GM18511 (cell line): ENCODE data around the gene ROBO2.
"Not testable (repeated sequence)": the region's sequence is repeated elsewhere in the genome, so short reads cannot be mapped to it uniquely, and the experiment has no call there.

Experiments used
- ATAC-seq: cut with Tn5 transposase; IDR thresholded peaks from one replicate; pipeline ENCODE4 v1.9.1; 2021; ENCODE audit warnings: mild to moderate bottlenecking, moderate library complexity; ENCODE audit not compliant: unreplicated experiment

ROBO2 gene

DNA sequence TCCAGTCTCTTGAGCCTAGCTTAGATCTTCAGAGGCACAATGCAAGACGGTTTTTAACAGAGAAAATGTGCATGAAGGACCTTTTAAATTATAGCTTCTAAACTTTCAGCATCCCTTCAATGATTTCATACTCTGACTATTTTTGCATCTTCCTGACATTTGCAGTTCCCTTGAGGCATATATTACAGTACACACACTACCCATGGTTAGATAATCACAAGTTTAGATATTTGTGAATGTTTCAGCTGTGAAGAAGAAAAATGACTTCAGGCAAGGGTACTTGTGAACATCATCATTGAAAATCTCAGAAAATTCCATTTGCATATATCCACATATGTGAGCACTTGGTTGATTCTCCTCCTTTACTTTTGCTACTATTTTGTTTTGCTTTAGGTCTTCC, 341.5 kb downstream of the ROBO2 start:
- ATAC-seq: no peak

DNA sequence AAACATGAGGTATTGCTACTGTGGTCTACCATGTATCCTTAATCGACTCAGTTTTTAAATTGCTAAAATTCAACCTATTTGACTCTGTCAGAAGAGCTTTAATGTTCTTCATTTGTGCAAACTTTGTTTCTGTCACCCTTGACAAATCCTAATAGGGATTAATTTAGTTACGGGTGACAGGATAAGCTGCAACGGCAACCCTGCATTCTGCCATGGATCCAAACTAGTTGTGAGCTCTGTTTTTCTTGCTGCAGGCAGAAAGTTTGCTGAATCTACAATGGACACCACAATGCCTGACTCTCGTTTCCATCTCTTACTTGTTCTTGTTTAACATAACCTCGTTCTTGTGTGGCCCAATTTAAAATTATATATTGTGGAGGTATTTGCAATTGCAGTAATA, 352.3 kb downstream of the ROBO2 start:
- no peak for ATAC-seq

DNA sequence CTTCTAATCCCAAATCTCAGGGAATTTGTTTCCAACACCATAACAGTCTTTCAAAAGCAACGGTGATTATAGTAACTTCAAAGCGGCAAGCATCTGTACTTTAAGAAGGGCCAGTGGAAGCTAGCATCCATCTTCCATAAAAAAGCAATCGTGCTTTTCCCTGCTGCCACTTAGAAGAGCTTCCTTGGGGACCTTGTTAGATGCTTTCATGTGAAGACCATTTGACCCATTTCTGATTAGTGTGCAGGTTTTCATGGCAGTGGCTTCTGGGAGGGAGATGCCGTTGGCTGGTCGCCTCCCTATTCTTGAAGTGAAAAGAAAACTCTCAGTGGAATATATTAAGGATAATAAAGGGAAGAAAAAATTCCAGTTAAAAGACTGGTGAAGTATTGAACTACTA, 354.1 kb downstream of the ROBO2 start:
- no peak for ATAC-seq

DNA sequence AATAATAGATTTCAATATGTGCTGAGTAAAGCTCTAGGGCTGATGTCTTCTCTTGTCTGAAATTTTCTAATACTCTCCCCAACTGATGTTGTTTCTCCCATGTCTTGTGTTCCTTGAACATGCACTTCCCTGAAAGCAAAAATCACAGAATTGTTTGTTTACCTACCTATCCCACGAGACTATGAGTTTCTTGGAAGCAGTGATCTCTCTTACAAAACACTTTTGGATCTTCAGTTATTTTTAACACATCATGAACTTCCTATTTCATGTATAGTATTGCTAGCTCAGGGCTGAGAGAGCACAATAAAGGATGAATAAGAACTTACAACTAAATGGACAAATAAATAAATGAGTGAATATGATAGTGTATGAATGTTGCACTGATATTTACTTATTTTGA, 365.0 kb downstream of the ROBO2 start:
- no peak for ATAC-seq

DNA sequence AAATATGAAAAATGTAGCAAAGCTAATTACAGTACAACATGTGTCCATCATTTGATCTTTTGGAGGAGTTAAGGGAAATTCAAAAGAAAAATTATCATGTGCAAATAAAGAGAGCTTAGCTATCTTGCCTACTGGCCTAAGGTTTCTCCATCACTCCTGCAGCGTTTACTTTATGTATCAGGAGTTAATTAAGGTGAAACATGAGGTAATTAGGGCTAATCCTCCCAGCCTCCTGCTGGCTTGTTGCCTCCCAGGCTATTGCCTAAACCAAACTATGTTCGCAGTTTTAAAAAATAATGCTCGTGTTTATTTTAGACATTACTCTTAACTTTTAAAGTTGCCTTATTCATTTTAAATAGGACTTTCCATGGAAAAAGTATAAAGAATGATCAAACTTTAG, 367.5 kb downstream of the ROBO2 start:
- no peak for ATAC-seq

DNA sequence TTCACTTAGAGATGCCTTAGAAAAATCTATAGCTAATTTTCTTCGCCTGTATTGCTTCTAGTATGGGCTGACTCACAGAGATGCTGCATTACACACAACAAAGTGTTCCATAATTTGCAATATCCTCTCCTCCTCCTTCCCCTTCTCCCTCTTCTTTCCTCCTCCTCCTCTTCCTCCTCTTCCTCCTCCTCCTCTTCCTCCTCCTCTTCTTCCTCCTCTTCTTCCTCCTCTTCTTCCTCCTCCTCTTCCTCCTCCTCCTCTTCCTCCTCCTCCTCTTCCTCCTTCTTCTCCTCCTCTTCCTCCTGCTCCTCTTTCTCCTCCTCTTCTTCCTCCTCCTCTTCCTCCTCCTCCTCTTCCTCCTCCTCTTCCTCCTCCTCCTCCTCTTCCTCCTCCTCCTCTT, 370.4 kb downstream of the ROBO2 start:
- not testable (repeated sequence) for ATAC-seq

DNA sequence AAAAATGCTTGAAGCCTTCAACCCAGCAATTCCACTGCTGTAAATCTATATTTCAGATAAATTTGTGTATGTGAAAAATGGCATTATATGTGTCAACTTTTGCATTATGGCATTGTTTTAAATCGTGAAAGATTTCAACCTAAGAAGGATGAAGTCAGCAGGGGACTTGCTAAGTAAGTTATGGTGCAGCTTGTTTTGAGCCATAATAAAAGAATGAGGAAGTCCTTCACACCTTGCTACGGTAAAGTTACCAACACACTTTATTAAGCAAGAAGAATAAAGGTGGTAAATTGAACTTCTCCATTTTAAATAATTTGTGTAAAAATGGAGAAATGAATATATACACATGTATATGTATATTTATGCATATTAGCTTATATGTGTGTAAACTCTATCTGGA, 371.4 kb downstream of the ROBO2 start:
- no peak for ATAC-seq

DNA sequence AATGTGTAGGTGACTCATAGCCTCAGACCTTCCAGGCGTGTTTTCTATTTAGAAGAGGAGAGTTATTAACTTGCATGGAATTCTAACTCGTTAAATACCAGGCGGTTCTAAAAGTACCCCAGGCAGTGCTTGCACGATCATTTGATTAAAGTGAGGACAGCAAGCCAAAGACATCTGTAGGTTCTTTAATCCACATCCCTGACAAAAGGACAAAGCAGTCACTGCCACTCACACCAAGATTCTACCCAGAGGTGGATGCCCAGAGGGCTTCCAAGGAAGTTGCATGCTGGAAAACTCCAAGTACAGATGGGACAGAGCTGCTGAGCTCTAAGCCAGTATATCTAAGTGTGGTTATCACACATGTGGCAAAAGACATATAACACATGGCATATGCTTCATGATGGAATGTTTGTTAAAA, 372.1 kb downstream of the ROBO2 start:
- no peak for ATAC-seq

DNA sequence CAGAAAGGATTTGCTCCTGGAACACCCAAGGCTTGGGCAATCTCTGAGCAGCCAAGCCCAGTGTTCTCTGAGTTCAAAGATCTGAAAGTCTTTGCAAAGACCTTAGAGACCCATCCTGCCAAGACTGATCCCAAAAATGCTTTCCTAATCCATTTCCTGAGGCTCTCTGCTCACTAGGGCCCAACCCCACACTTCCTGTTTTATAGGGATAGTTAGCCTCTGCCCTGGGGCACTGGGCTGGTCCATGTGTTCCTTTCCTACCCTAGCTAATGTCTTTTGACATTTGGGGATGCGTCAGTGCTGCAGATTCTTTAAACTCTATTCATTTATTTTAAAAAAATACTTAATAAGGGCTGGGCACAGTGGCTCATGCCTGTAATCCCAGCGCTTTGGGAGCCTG, 372.7 kb downstream of the ROBO2 start:
- ATAC-seq: no peak

DNA sequence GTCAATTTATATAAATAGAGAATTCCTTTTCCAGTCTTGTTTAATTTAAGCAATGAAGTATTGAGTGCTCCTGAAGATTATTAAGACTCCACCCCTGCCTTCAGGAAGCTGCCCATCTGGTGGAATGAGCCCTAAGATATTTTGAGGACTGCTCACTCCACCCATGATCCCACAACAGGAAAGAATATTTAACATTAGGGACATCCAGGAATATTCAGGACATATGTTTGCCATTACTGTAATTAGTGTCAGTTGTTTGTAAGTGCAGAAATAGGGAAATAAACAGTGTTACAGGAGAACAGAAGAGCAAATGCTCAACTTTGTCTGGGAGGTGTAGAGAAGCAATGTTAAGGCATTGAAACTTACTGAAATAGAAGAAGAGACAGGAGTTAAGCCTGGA, 375.0 kb downstream of the ROBO2 start:
- no peak for ATAC-seq

DNA sequence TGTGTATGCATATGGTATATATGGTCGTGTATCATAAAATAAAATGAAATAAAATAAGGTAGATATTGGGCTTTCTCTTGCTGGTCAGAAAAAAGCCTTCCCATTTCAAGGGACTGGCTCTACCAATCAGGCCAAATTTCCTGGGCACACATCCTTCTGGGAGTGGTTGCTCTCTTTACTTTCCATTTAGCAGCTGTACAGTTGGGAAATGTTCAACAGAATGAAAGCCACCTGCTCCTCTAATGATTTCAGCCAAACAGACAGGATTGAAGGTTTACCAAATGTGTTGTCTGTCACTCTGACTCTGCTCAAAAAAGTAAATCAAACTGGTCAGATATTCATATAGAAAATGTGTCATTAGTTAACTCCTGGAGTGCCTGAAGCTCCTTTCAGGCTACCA, 380.4 kb downstream of the ROBO2 start:
- no peak for ATAC-seq

DNA sequence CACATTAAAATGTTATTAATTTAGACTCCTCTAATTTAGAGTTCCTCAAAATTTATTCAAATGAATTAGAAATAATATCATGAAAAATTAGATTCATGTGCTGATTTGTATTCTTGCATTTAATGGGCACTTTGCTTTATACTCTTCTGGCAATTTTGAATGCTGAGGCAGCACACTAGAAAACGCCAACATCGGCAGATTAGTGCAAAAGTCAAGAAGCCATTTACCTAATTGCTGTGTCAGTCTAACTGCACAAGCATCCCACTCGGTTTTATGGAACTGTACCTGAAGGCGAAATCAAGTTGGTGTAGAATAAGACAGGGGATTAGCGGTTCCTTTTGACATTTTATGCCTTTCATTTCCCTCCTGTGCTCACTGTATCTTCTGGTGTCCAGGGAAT, 382.0 kb downstream of the ROBO2 start:
- no peak for ATAC-seq

DNA sequence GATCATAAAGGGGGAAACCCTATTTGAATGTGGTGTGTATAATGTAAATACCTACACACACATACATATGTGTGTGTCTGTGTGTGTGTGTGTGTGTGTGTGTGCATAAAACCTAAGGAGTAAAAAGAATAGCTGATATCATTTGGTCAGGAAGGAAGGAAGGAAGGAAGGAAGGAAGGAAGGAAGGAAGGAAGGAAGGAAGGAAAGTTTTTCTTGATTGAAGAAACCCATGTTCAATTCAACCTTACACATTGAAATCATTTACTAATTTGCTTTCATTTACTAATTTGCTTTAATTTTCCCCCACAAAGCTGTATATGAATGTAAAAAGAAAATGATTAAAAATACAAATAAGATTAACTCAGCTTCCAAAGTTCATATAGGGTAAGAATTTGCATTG, 386.6 kb downstream of the ROBO2 start:
- ATAC-seq: no peak

DNA sequence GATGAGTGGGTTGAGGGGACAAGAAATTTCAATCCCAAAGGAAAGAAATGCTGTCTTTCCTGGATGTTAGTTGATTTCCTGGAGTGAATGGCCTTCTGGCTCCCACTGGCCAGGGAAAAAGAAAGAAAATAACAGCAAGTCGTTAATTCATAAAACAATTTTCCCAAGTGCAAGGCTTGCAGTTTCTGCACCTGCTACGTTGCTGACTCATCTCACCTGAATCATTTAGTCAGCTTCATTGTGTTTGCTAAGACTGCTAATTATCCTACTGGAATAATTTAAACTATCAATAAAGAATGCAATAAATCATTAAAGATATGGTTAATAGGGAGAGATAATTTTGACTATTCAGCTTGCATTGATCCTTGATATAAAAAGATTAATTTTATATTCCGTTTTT, 387.6 kb downstream of the ROBO2 start:
- ATAC-seq: no peak

DNA sequence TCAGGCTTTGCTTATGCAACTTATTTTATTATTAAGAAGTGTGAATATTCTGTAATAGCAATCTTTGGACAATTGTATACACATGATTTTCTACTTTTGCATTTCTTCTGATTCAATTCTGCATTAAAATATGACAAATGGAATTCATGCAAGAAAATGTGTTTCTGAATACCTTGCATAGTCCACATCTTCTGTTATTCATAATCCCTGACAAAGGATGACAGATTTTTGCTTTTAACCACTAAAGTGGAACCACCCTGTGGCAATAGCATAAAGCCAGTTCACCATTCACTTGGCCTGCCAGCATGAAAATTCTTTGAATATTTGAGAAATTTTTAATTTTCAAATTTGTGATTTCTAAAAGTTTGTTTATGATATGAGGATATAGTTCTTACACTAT, 397.0 kb downstream of the ROBO2 start:
- no peak for ATAC-seq

DNA sequence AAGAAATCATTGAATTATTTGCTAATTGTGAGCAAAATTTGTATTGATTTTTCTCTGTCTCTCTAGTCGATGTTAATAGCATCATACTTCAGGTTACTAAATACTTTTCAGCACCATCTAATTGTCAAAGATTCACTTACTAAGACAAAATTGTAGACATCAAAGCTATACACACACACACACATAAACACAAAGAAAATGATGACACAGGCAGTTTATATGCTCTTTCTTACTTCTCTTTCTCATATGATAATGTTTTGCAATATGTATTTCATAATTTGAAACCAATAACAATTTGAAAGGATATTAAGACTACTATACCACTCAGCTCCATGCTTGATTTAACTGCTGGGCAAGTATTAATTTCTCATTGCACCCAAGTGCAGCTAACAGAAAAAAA, 406.2 kb downstream of the ROBO2 start:
- ATAC-seq: no peak

DNA sequence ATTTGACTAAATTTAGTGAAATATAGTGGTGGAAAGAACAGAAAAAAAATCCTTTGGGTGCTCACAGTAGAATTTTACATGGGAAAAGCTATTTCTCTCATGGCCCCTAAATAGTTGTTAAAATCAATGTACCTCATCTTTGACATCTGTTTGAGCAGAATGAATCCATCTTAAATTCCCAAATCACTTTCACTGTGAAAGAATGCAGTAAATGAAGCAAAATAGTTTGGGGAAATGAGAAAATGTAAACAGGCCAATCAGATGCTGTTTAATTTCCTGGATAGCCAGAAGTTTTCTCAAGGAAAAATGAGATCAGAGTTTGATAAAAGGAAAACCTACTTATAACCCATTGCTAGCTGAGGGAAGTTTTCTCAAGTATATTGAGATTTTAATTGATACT, 406.9 kb downstream of the ROBO2 start:
- no peak for ATAC-seq

DNA sequence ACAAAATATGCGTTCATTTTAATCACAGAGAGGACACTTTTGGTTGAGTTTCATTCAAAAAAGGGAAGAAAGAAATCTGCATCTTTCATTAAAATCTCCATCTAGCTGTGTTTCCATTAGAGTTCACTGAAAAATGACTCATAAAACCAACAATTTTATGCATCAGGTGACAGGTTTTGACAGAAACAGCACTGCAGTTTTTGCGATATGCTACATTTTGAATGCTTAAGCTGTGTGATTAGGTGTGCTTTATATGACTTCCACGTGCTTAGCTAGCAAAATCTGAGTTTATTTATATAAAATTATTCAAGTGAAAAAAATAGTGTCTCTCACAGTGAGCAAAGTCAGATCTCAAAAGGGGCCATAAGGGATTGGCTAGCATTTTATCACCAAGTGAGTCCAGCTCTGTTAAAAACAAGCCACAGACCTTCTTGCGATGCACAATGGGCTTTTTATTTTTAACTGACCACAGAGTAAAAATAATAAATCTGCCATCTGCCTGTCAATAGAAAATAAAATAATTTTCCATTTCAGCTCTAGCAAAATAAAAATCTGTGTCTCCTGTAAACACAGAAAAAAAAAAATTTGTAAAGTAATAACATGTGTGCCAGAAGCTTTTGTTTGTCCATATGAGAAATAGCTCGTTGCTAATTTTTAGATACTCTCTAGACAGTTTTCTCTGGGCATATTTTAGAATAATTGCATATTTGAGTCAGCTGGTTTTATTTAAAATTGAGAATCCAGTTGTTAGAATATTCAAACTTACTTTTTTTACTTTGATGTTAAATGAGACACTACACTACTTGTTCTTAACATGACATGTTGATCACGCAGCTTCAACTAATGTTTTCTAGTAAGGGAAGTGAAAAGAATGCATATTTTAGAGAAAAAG, 409.8 kb downstream of the ROBO2 start:
- no peak for ATAC-seq

DNA sequence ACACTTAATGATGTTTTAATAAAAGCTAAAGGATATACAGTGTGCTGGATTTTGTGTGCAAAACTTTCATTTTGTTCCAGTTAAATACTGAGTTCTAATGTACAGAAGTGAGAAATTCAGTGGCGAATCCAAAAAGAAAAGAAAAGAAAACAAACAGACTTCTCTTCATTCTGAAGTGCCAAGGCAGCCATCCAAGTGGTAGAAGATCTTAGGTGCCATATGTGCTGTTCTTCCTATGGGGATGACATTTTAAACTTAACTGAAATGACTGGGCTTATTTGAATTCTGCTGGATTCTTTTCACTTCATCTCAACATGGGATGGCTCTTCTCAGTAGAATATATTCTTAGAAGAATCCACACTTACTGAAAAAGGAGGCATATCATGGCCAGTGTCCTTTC, 416.5 kb downstream of the ROBO2 start:
- no peak for ATAC-seq

DNA sequence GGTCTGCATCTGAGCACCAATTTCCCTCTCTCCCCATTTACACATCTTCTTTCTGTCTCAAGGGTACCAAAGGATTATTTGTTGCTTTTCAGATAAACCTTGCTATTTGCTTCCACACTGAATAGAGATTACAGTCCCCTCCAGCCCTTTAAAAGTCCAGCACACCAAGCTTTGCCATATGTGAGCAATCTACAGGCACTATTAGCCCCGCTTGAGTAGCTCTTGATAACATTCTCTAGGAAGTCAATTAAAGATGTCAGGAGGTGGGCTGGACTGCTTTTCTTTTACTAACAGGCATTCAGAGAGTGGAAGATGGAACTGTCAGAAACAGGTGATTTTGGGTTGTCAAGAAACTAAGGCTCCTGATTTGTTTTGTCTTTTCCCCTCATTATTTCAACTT, 417.0 kb downstream of the ROBO2 start:
- ATAC-seq: no peak

DNA sequence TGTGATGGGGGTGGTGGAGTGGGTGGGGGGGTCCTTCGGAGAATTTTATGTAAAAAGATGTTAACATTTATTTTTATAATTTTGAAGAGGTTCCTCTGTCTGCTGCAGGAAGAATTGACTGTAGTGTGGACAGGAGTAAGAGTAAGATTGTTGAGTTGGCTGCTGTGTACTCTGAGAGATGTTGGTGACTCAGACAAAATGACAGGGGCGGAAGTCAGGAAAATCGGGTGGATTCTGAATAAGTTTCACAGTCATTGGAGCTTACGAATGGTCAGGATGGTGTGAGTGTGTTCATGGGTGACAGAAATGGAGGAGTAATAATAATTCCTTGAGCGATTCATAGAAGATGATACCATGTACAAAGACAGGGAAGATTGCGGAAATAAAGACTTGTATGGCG, 420.0 kb downstream of the ROBO2 start:
- ATAC-seq: no peak

DNA sequence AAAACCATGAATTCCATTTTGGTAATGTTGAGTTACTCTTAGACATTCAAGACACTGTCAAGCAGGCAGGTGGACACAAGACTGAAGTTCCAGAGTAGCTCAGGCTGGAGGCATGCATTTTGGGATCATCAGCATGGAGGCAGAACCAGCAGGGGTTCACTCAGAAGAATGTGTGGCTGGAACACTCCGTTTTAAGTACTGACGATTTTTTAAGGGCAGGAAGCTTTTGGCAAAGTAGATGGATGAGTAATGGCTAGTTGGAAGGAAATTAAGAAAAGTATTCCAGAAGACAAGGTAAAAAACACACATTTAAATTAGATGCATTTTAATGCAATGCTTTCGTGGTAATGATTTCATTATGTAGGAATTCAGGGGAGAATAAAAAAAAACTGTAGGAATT, 420.4 kb downstream of the ROBO2 start:
- ATAC-seq: no peak

DNA sequence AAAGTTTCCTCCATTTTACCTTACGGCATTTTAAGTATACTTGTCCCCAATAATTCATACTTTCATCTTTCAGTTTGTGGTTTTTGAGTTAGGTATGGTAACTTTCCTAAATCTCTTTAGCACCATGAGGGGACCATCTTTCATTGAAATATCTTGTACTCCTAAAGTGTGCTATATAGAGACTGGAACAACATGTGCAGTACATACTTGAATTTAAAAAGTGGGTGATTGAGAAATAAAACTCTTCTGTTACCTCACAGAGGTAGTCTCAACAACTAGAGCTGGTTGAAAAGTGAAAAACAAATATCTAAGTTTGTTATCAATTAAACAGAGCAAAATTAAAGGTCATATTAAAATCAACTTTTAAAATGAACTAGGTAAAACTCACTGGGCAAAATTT, 423.1 kb downstream of the ROBO2 start:
- ATAC-seq: no peak
